Cardiac muscle cell (in vitro differentiated cells and primary cell): ENCODE measurements around the gene SMC1B. TPM values are rescaled to one million over a fixed set of nuclear protein-coding genes. Genes with fewer than 3 reads are reported as not detected.
A peak's percentile ranks its signal among the peaks of the same experiment; 100 is the strongest.
"Not testable (repeated sequence)": the region's sequence is repeated elsewhere in the genome, so short reads cannot be mapped to it uniquely, and the experiment has no call there.

Experiments used
- DNase-seq, 2 donors: peaks; one replicate each; pipeline versions ENCODE4 v3.0.0 to v3.0.0-alpha.2; 2010 to 2017; ENCODE audit warnings: low read depth in 1 of 2, low spot score in 1 of 2
- H3K27ac ChIP-seq: fragments of 200-600 bp; sonication (generic); 2 replicates; pipeline ENCODE4 v1.5.1; 2016
- H3K27me3 ChIP-seq: fragments of 200-600 bp; sonication (generic); 2 replicates; pipeline ENCODE4 v1.6.0; 2016; ENCODE audit warnings: control low read depth
- H3K36me3 ChIP-seq: fragments of 200-600 bp; sonication (generic); 2 replicates; pipeline ENCODE4 v1.5.1; 2016; ENCODE audit warnings: control low read depth
- H3K4me1 ChIP-seq: fragments of 200-600 bp; sonication (generic); 2 replicates; pipeline ENCODE4 v1.8.1; 2017; ENCODE audit warnings: low read depth, mild to moderate bottlenecking, mixed run types
- H3K4me3 ChIP-seq: fragments of 200-600 bp; sonication (generic); 2 replicates; pipeline ENCODE4 v1.5.1; 2016; ENCODE audit warnings: mild to moderate bottlenecking
- H3K9me3 ChIP-seq: fragments of 200-600 bp; sonication (generic); 2 replicates; pipeline ENCODE4 v1.5.1; 2017; ENCODE audit warnings: low read depth, mild to moderate bottlenecking, control low read depth
- polyA plus RNA-seq: library from polyadenylated mRNA; unstranded; fragments of >200 nt; fragmentation: Nextera tagmentation; extraction: Ambion mirVana; gene quantifications from 2 replicates; pipeline ENCODE4 v1.2.1, GENCODE V29; 2016
- total RNA-seq: library from RNA; depleted of rRNA; stranded (reverse); fragments of >200 nt; gene quantifications from 2 replicates; pipeline ENCODE4 v1.2.3, GENCODE V29; 2016
- TF ChIP-seq, protein P1 (sequence below): IDR thresholded peaks from 2 replicates; pipeline ENCODE4 v1.5.1; 2012; ENCODE audit warnings: low read depth, mild to moderate bottlenecking, low read length

The SMC1B gene
- total and polyA plus RNA-seq, 2 experiments from 2014 or later, result 0.15 TPM; not detected in 1

- no peaks in the 10 kb centered on the region for H3K27me3 ChIP-seq
- H3K9me3 ChIP-seq, result no peaks in the 10 kb centered on the region
- H3K27ac ChIP-seq, result no peak overlapping the region
- DNase-seq, result peak in 1 of 2 donors; percentile 79
- no peaks in the 10 kb centered on the region for H3K36me3 ChIP-seq
- H3K4me3 ChIP-seq, result no peak overlapping the region
- H3K4me1 ChIP-seq, result no peaks in the 10 kb centered on the region
- TF ChIP-seq, protein P1, sequence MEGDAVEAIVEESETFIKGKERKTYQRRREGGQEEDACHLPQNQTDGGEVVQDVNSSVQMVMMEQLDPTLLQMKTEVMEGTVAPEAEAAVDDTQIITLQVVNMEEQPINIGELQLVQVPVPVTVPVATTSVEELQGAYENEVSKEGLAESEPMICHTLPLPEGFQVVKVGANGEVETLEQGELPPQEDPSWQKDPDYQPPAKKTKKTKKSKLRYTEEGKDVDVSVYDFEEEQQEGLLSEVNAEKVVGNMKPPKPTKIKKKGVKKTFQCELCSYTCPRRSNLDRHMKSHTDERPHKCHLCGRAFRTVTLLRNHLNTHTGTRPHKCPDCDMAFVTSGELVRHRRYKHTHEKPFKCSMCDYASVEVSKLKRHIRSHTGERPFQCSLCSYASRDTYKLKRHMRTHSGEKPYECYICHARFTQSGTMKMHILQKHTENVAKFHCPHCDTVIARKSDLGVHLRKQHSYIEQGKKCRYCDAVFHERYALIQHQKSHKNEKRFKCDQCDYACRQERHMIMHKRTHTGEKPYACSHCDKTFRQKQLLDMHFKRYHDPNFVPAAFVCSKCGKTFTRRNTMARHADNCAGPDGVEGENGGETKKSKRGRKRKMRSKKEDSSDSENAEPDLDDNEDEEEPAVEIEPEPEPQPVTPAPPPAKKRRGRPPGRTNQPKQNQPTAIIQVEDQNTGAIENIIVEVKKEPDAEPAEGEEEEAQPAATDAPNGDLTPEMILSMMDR, result no peak
Observed at GRCh38 chr22:45448431-45448830, 35.0 kb upstream of the SMC1B start.

DNA sequence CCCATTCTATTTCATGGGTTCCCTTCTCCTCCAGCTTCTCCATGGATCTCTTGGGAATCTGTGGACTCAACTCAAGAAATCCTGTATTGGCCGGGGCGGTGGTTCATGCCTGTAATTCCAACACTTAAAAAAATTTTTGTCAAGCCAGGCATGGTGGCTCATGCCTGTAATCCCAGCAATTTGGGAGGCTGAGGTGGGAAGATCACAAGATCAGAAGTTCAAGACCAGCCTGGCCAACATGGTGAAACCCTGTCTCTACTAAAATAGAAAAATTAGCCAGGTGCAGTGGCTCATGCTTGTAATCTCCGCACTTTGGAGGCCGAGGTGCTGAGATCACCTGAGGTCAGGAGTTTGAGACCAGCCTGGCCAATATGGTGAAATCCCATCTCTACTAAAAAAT is 34.2 kb upstream of the SMC1B start:
- DNase-seq, H3K27me3 ChIP-seq, H3K36me3 ChIP-seq: not testable (repeated sequence)

DNA sequence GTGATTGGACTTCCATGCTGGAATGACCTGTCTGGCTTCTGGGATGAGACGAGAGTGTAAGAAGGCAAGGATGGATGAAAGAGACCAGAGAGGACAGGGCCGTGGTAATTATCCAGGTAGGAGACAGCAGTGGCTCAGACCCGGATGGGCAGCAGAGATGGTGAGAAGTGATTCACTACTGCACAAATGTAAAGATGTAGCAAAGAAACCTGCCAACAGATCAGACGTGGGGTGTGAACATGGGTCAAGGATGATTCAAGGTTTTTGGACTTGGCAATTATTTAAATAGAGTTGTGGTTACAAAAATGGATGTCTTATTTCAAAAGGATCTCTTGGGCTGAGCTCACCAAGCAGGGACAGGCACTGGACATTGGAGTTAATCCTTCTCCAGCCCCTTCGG is 32.8 kb upstream of the SMC1B start:
- DNase-seq, result peak in 1 of 2 donors; percentile 9
- TF ChIP-seq, protein P1, result no peak

More for the DNA sequence above, 34.2 kb upstream of the SMC1B start:
- not testable (repeated sequence) for H3K4me1 ChIP-seq, H3K9me3 ChIP-seq, H3K27ac ChIP-seq, H3K4me3 ChIP-seq

DNA sequence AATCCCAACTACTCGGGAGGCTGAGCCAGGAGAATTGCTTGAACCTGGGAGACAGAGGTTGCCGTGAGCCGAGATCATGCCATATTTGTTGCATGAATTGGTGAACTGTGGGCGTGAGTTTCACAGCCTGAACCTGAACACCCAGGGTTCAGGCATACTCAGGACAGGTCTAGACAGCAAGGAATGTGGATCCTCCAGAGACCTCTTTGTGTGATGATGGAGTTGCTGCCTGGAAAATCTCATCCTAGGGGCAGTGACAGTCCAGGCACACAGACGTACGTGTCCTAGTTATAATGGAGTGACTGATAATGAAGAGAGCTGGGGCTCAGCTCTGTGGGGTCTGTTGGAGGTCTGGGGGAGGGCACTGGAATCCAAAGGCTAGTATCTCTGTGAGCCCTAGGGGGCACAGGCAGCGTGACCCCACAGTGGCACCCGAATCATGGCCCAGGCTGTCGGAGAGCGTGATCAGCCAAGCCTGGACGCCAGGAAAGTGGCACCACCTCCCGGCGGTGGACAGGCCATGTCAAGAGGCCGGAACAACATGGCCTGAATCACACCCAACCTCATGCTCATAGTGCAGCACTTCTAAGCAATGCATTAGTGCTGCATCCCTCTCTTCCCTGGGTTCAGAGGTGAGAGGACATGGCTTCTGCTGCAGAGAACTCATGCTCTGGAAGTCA is 31.8 kb upstream of the SMC1B start:
- TF ChIP-seq, protein P1, result no peak
- no peaks in the 10 kb centered on the region for H3K4me1 ChIP-seq
- peak in 1 of 2 donors; percentile 28 for DNase-seq

More for the DNA sequence above, 32.8 kb upstream of the SMC1B start:
- Histone ChIP-seq H3K36me3 (no peaks in the 10 kb centered on the region), H3K27me3 (no peaks in the 10 kb centered on the region), H3K4me3 (no peak overlapping the region), H3K9me3 (no peaks in the 10 kb centered on the region), H3K27ac (no peak overlapping the region), H3K4me1 (no peaks in the 10 kb centered on the region)

GRCh38 chr22:45444168-45444567 is 30.8 kb upstream of the SMC1B start:
- TF ChIP-seq, protein P1, result no peak
- H3K27me3 ChIP-seq, result no peaks in the 10 kb centered on the region
- no peaks in the 10 kb centered on the region for H3K36me3 ChIP-seq
- H3K9me3 ChIP-seq, result no peaks in the 10 kb centered on the region
- DNase-seq, result peak in 1 of 2 donors; percentile 8
- H3K4me1 ChIP-seq, result no peaks in the 10 kb centered on the region
- H3K4me3 ChIP-seq, result no peak overlapping the region
- no peak overlapping the region for H3K27ac ChIP-seq

More for the DNA sequence above, 31.8 kb upstream of the SMC1B start:
- no peaks in the 10 kb centered on the region for H3K27me3 ChIP-seq
- H3K9me3 ChIP-seq, result no peaks in the 10 kb centered on the region
- H3K36me3 ChIP-seq, result no peaks in the 10 kb centered on the region
- H3K4me3 ChIP-seq, result no peak overlapping the region
- H3K27ac ChIP-seq, result no peak overlapping the region

DNA sequence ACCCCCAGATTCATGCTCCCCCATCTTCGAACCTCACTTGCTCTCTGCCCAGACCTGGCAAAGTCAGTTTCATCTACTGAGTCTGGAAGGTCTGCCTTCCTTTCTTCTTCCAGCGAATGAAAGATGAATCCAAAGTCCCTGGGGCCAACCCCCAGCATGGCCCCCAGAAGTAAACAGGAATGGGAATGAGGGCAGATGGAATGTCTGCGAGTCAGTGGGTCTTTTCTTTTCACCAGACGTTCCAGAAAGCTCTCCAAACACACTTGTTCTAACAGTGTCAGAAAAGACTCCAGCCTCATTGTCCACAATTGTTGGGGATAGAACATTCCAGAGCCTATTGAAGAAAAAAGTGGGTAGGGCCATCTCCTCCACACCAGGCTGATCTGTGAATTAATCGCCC is 28.7 kb upstream of the SMC1B start:
- TF ChIP-seq, protein P1, result no peak
- Histone ChIP-seq H3K36me3 (no peaks in the 10 kb centered on the region), H3K4me1 (no peaks in the 10 kb centered on the region), H3K9me3 (no peaks in the 10 kb centered on the region), H3K4me3 (no peak overlapping the region), H3K27ac (no peak overlapping the region), H3K27me3 (no peaks in the 10 kb centered on the region)
- DNase-seq, result no peak
